Measurements from ENCODE around the gene PDE6A. TPM values are rescaled to one million over a fixed set of nuclear protein-coding genes. Genes with fewer than 3 reads are reported as not detected.

The PDE6A gene
- total and polyA plus RNA-seq, 2 of the 13 experiments (the other 11 are each of a cell fraction or from before 2014, with no cell fraction given), result 0.01 TPM; not detected in 1

GRCh38 chr5:149960272-149961185 is 15.9 kb upstream of the PDE6A start, which contains the start of gene SLC26A2 (continued):
- TF ChIP-seq IKZF4 (CRISPR knock-in tag; IDR thresholded peaks at IDR 0.05; ENCODE audit: borderline replicate concordance, low read depth, not compliant biosample characterization), result no peak
- no peak for TF ChIP-seq KLF13 (CRISPR knock-in tag; IDR thresholded peaks at IDR 0.05)
- TF ChIP-seq, protein P1, sequence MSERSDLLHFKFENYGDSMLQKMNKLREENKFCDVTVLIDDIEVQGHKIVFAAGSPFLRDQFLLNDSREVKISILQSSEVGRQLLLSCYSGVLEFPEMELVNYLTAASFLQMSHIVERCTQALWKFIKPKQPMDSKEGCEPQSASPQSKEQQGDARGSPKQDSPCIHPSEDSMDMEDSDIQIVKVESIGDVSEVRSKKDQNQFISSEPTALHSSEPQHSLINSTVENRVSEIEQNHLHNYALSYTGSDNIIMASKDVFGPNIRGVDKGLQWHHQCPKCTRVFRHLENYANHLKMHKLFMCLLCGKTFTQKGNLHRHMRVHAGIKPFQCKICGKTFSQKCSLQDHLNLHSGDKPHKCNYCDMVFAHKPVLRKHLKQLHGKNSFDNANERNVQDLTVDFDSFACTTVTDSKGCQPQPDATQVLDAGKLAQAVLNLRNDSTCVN (CRISPR knock-in tag; IDR thresholded peaks at IDR 0.05; ENCODE audit: borderline replicate concordance), result peak; percentile 49; the same call in 1 of the 2 replicates
- TF ChIP-seq, protein P2, sequence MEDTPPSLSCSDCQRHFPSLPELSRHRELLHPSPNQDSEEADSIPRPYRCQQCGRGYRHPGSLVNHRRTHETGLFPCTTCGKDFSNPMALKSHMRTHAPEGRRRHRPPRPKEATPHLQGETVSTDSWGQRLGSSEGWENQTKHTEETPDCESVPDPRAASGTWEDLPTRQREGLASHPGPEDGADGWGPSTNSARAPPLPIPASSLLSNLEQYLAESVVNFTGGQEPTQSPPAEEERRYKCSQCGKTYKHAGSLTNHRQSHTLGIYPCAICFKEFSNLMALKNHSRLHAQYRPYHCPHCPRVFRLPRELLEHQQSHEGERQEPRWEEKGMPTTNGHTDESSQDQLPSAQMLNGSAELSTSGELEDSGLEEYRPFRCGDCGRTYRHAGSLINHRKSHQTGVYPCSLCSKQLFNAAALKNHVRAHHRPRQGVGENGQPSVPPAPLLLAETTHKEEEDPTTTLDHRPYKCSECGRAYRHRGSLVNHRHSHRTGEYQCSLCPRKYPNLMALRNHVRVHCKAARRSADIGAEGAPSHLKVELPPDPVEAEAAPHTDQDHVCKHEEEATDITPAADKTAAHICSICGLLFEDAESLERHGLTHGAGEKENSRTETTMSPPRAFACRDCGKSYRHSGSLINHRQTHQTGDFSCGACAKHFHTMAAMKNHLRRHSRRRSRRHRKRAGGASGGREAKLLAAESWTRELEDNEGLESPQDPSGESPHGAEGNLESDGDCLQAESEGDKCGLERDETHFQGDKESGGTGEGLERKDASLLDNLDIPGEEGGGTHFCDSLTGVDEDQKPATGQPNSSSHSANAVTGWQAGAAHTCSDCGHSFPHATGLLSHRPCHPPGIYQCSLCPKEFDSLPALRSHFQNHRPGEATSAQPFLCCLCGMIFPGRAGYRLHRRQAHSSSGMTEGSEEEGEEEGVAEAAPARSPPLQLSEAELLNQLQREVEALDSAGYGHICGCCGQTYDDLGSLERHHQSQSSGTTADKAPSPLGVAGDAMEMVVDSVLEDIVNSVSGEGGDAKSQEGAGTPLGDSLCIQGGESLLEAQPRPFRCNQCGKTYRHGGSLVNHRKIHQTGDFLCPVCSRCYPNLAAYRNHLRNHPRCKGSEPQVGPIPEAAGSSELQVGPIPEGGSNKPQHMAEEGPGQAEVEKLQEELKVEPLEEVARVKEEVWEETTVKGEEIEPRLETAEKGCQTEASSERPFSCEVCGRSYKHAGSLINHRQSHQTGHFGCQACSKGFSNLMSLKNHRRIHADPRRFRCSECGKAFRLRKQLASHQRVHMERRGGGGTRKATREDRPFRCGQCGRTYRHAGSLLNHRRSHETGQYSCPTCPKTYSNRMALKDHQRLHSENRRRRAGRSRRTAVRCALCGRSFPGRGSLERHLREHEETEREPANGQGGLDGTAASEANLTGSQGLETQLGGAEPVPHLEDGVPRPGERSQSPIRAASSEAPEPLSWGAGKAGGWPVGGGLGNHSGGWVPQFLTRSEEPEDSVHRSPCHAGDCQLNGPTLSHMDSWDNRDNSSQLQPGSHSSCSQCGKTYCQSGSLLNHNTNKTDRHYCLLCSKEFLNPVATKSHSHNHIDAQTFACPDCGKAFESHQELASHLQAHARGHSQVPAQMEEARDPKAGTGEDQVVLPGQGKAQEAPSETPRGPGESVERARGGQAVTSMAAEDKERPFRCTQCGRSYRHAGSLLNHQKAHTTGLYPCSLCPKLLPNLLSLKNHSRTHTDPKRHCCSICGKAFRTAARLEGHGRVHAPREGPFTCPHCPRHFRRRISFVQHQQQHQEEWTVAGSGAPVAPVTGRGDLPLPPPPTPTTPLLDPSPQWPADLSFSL (CRISPR knock-in tag; IDR thresholded peaks at IDR 0.05), result no peak
- TF ChIP-seq STAT6 (CRISPR knock-in tag; IDR thresholded peaks at IDR 0.05; ENCODE audit: borderline replicate concordance), result no peak; the same call in 1 of the 2 replicates
- TF ChIP-seq CBFB (CRISPR knock-in tag; IDR thresholded peaks at IDR 0.05), result peak; percentile 9; the same call in 1 of the 2 replicates
- TF ChIP-seq ZFP36 (IDR thresholded peaks at IDR 0.05; ENCODE audit: borderline replicate concordance, low read depth, low read length, partially characterized antibody), result no peak
- TF ChIP-seq, protein P3, sequence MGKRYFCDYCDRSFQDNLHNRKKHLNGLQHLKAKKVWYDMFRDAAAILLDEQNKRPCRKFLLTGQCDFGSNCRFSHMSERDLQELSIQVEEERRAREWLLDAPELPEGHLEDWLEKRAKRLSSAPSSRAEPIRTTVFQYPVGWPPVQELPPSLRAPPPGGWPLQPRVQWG (CRISPR knock-in tag; IDR thresholded peaks at IDR 0.05; ENCODE audit: borderline replicate concordance, low read depth), result no peak
- no peak for TF ChIP-seq FOSL1 (CRISPR knock-in tag; IDR thresholded peaks at IDR 0.05; ENCODE audit: borderline replicate concordance)
- TF ChIP-seq HNRNPL (IDR thresholded peaks at IDR 0.05; ENCODE audit: low read depth, low read length), result 0 out of 2 replicates have a peak, but pooled peaks have one; percentile 46
- TF ChIP-seq, protein P4, sequence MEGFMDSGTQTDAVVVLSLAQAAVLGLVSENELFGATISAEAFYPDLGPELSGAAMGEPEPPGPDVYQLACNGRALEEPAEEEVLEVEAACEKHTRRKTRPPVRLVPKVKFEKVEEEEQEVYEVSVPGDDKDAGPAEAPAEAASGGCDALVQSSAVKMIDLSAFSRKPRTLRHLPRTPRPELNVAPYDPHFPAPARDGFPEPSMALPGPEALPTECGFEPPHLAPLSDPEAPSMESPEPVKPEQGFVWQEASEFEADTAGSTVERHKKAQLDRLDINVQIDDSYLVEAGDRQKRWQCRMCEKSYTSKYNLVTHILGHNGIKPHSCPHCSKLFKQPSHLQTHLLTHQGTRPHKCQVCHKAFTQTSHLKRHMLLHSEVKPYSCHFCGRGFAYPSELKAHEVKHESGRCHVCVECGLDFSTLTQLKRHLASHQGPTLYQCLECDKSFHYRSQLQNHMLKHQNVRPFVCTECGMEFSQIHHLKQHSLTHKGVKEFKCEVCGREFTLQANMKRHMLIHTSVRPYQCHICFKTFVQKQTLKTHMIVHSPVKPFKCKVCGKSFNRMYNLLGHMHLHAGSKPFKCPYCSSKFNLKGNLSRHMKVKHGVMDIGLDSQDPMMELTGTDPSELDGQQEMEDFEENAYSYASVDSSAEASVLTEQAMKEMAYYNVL (CRISPR knock-in tag; IDR thresholded peaks at IDR 0.05; ENCODE audit: borderline replicate concordance), result 0 out of 2 replicates have a peak, but pooled peaks have one; percentile 50
- TF ChIP-seq ZNF337 (CRISPR knock-in tag; IDR thresholded peaks at IDR 0.05; ENCODE audit: borderline replicate concordance, low read depth), result no peak
- no peak for TF ChIP-seq CC2D1A (CRISPR knock-in tag; IDR thresholded peaks at IDR 0.05)
